GM23248 (cell line): ENCODE measurements around the gene UBE2S. TPM values are rescaled to one million over a fixed set of nuclear protein-coding genes. Genes with fewer than 3 reads are reported as not detected.
A peak's percentile ranks its signal among the peaks of the same experiment; 100 is the strongest.

Experiments
- DNase-seq: peaks from one replicate; pipeline ENCODE4 v3.0.0-alpha.2; 2015
- H2AFZ ChIP-seq: fragments of 200-600 bp; sonication (generic); 2 replicates; pipeline ENCODE4 v1.6.1; 2016; ENCODE audit warnings: antibody characterized with exemption
- H3F3A ChIP-seq: fragments of 200-600 bp; sonication (generic); 2 replicates; pipeline ENCODE4 v1.6.1; 2016; ENCODE audit warnings: mild to moderate bottlenecking, antibody characterized with exemption, mixed run types; ENCODE audit not compliant: insufficient read depth
- H3K27ac ChIP-seq: fragments of 200-600 bp; sonication (generic); 2 replicates; pipeline ENCODE4 v1.5.1; 2016; ENCODE audit warnings: mild to moderate bottlenecking
- H3K27me3 ChIP-seq: fragments of 200-600 bp; sonication (generic); replicated peaks from 2 replicates; pipeline ENCODE4 v1.6.1; 2016; ENCODE audit warnings: mild to moderate bottlenecking; ENCODE audit not compliant: insufficient read depth
- H3K36me3 ChIP-seq: fragments of 200-600 bp; sonication (generic); 2 replicates; pipeline ENCODE4 v1.6.1; 2016; ENCODE audit warnings: low read depth, mild to moderate bottlenecking
- H3K4me1 ChIP-seq: fragments of 200-600 bp; sonication (generic); 2 replicates; pipeline ENCODE4 v1.6.1; 2016; ENCODE audit warnings: mild to moderate bottlenecking; ENCODE audit not compliant: insufficient read depth
- H3K4me2 ChIP-seq: fragments of 200-600 bp; sonication (generic); one replicate; pipeline ENCODE4 v1.6.1; 2016; ENCODE audit warnings: mild to moderate bottlenecking; ENCODE audit not compliant: unreplicated experiment
- H3K4me3 ChIP-seq: fragments of 200-600 bp; sonication (generic); 2 replicates; pipeline ENCODE4 v1.5.1; 2016; ENCODE audit warnings: mild to moderate bottlenecking
- H3K79me2 ChIP-seq: fragments of 200-600 bp; sonication (generic); 2 replicates; pipeline ENCODE4 v1.6.1; 2016; ENCODE audit warnings: mild to moderate bottlenecking; ENCODE audit not compliant: insufficient read depth
- H3K9ac ChIP-seq: fragments of 200-600 bp; sonication (generic); 2 replicates; pipeline ENCODE4 v1.6.1; 2016; ENCODE audit warnings: mild to moderate bottlenecking
- H3K9me2 ChIP-seq: fragments of 200-600 bp; sonication (generic); 2 replicates; pipeline ENCODE4 v1.6.1; 2016; ENCODE audit warnings: mixed run types, mild to moderate bottlenecking, moderate library complexity; ENCODE audit not compliant: insufficient read depth
- H3K9me3 ChIP-seq: fragments of 200-600 bp; sonication (generic); one replicate; pipeline ENCODE4 v1.6.1; 2017; ENCODE audit warnings: low read depth
- H4K20me1 ChIP-seq: fragments of 200-600 bp; sonication (generic); 2 replicates; pipeline ENCODE4 v1.6.0; 2016; ENCODE audit not compliant: insufficient read depth
- EZH2 ChIP-seq: fragments of 200-600 bp; sonication (generic); IDR thresholded peaks from 2 replicates; pipeline ENCODE4 v1.6.1; 2018; ENCODE audit warnings: antibody characterized with exemption, mild to moderate bottlenecking; ENCODE audit not compliant: insufficient read depth, poor library complexity, severe bottlenecking
- EZH2phosphoT487 ChIP-seq: fragments of 200-600 bp; sonication (generic); IDR thresholded peaks from 2 replicates; pipeline ENCODE4 v1.6.1; 2018; ENCODE audit warnings: antibody characterized with exemption, moderate library complexity, mild to moderate bottlenecking, low read depth; ENCODE audit not compliant: insufficient read depth
- WGBS, 2 experiments: methylation state at CpG; one replicate each; pipeline ENCODE4 v1.1.6; 2015 to 2017; ENCODE audit warnings: low lambda C conversion rate in 2 of 2, low coverage in 1 of 2; ENCODE audit errors: missing lambda C conversion rate in 2 of 2; 5-methylcytosine and 5-hydroxymethylcytosine counted together
- in situ Hi-C: fragments of 300-500 bp; cut with MboI; formaldehyde crosslinking; loops from 2 replicates; pipeline ENCODE4 v1.15.0; 2020
- polyA plus RNA-seq: library from polyadenylated mRNA; unstranded; fragments of >200 nt; fragmentation: Nextera tagmentation; extraction: Ambion mirVana; gene quantifications from 2 replicates; pipeline ENCODE4 v1.2.1, GENCODE V29; 2016
- total RNA-seq: library from RNA; depleted of rRNA; stranded (reverse); fragments of >200 nt; shearing (Covaris generic); gene quantifications from 2 replicates; pipeline ENCODE4 v1.2.3, GENCODE V29; 2014

Gene UBE2S
- total and polyA plus RNA-seq, 2 experiments from 2014 or later: 82.2 to 106 TPM

GRCh38 chr19:55408533-55408872 is 915 bp upstream of the UBE2S start:
- peaks cover 14% of the 10 kb centered on the region; the same call in 1 of the 2 replicates for H3K4me1 ChIP-seq
- peak overlapping the region; percentile 69 for H3K4me3 ChIP-seq
- DNase-seq: no peak
- H4K20me1 ChIP-seq: no peaks in the 10 kb centered on the region
- H3K79me2 ChIP-seq: peaks cover 40% of the 10 kb centered on the region
- in situ Hi-C loops: no loop called here
- peak overlapping the region; percentile 78 for H3K9ac ChIP-seq
- TF ChIP-seq EZH2phosphoT487: no peak
- no peak for TF ChIP-seq EZH2
- no peaks in the 10 kb centered on the region for H3K9me3 ChIP-seq
- H3K4me2 ChIP-seq: peak overlapping the region; percentile 79
- no peaks in the 10 kb centered on the region for H3K9me2 ChIP-seq
- H3F3A ChIP-seq: no peaks in the 10 kb centered on the region
- peak overlapping the region; percentile 97 for H3K27ac ChIP-seq
- no peaks in the 10 kb centered on the region for H3K27me3 ChIP-seq
- 34 to 36% methylated on average over 9 of the region's 9 CpGs for WGBS, 2 experiments
- peaks cover 4% of the 10 kb centered on the region; the same call in 1 of the 2 replicates for H3K36me3 ChIP-seq
- peak overlapping the region; percentile 90 for H2AFZ ChIP-seq

GRCh38 chr19:55407800-55408532 is 378 bp upstream of the UBE2S start:
- peak overlapping the region; percentile 98 for H3K9ac ChIP-seq
- no peaks in the 10 kb centered on the region for H4K20me1 ChIP-seq
- H3K9me3 ChIP-seq: no peaks in the 10 kb centered on the region
- H3K9me2 ChIP-seq: no peaks in the 10 kb centered on the region
- H3K36me3 ChIP-seq: peaks cover 8% of the 10 kb centered on the region; the same call in 1 of the 2 replicates
- peaks cover 5% of the 10 kb centered on the region; the same call in 1 of the 2 replicates for H3F3A ChIP-seq
- H3K4me3 ChIP-seq: peak overlapping the region; percentile 92
- TF ChIP-seq EZH2phosphoT487 (no peak), EZH2 (no peak)
- H3K4me2 ChIP-seq: peak overlapping the region; percentile 79
- in situ Hi-C loops: no loop called here
- peak overlapping the region; percentile 90 for H2AFZ ChIP-seq
- WGBS, 2 experiments: 1% methylated on average over 40 to 72 of the region's 72 CpGs
- H3K4me1 ChIP-seq: peaks cover 14% of the 10 kb centered on the region; the same call in 1 of the 2 replicates
- H3K79me2 ChIP-seq: peaks cover 46% of the 10 kb centered on the region
- H3K27ac ChIP-seq: peak overlapping the region; percentile 97
- DNase-seq: peak; percentile 100
- H3K27me3 ChIP-seq: no peaks in the 10 kb centered on the region

- Histone ChIP-seq H3K36me3 (peaks cover 8% of the 10 kb centered on the region; the same call in 1 of the 2 replicates), H3K9me2 (no peaks in the 10 kb centered on the region), H3K4me3 (peak overlapping the region; percentile 92), H4K20me1 (no peaks in the 10 kb centered on the region; the same call in 1 of the 2 replicates), H3F3A (peaks cover 15% of the 10 kb centered on the region; the same call in 1 of the 2 replicates), H3K9ac (peak overlapping the region; percentile 98), H3K4me1 (peaks cover 14% of the 10 kb centered on the region; the same call in 1 of the 2 replicates), H2AFZ (0 out of 2 replicates have a peak overlapping the region, but pooled peaks have one; percentile 5), H3K27me3 (no peaks in the 10 kb centered on the region), H3K79me2 (peaks cover 54% of the 10 kb centered on the region), H3K27ac (peak overlapping the region; percentile 97), H3K9me3 (no peaks in the 10 kb centered on the region), H3K4me2 (peak overlapping the region; percentile 63)
- in situ Hi-C loops: no loop called here
- peak; percentile 81 for DNase-seq
- TF ChIP-seq EZH2phosphoT487 (no peak), EZH2 (no peak)
- WGBS, 2 experiments: 8 to 12% methylated on average over 29 to 31 of the region's 35 CpGs
Observed at GRCh38 chr19:55406826-55407549, 600 bp downstream of the UBE2S start.

GRCh38 chr19:55406091-55406825 is 1.3 kb downstream of the UBE2S start:
- no peaks in the 10 kb centered on the region for H3K27me3 ChIP-seq
- in situ Hi-C loops: no loop called here
- peak overlapping the region; percentile 97 for H3K27ac ChIP-seq

More at GRCh38 chr19:55406091-55406825, 1.3 kb downstream of the UBE2S start:
- peak overlapping the region; percentile 63 for H3K4me2 ChIP-seq
- no peak for TF ChIP-seq EZH2
- no peak for TF ChIP-seq EZH2phosphoT487
- peaks cover 18% of the 10 kb centered on the region; the same call in 1 of the 2 replicates for H3F3A ChIP-seq
- H3K36me3 ChIP-seq: peaks cover 8% of the 10 kb centered on the region; the same call in 1 of the 2 replicates
- H3K9ac ChIP-seq: peak overlapping the region; percentile 98
- peaks cover 56% of the 10 kb centered on the region for H3K79me2 ChIP-seq
- DNase-seq: peak; percentile 47
- H3K9me2 ChIP-seq: no peaks in the 10 kb centered on the region
- peaks cover 14% of the 10 kb centered on the region; the same call in 1 of the 2 replicates for H3K4me1 ChIP-seq
- peak overlapping the region; percentile 92 for H3K4me3 ChIP-seq
- H2AFZ ChIP-seq: no peak overlapping the region
- no peaks in the 10 kb centered on the region for H3K9me3 ChIP-seq
- 71 to 72% methylated on average over 13 to 14 of the region's 14 CpGs for WGBS, 2 experiments
- H4K20me1 ChIP-seq: no peaks in the 10 kb centered on the region; the same call in 1 of the 2 replicates
